ENCODE results near the gene GRM5. TPM values are rescaled to one million over a fixed set of nuclear protein-coding genes. Genes with fewer than 3 reads are reported as not detected.
"Not testable (repeated sequence)": the region's sequence is repeated elsewhere in the genome, so short reads cannot be mapped to it uniquely, and the experiment has no call there.

GRM5 gene
- total RNA-seq, 1 donor from 2014 or later = 0.42 TPM

GRCh38 chr11:89015614-89016013 is 50.2 kb downstream of the GRM5 start:
- H3K4me1 Mint-ChIP-seq = peaks cover 10% of the 10 kb centered on the region
- TF ChIP-seq CTCF (IDR thresholded peaks at IDR 0.05; ENCODE audit: unreplicated experiment) = no peak
- no peak overlapping the region for H3K27ac Mint-ChIP-seq
- H3K27me3 Mint-ChIP-seq (ENCODE audit: low read depth) = peaks cover 8% of the 10 kb centered on the region
- no peaks in the 10 kb centered on the region for H3K9me3 Mint-ChIP-seq
- H3K4me3 Mint-ChIP-seq = no peak overlapping the region
- no peak for DNase-seq (ENCODE audit: low spot score in 2 of 2, unreplicated experiment in 2 of 2)
- H3K36me3 Mint-ChIP-seq = no peaks in the 10 kb centered on the region

- H3K4me3 Mint-ChIP-seq; DNase-seq (ENCODE audit: low spot score in 2 of 2, unreplicated experiment in 2 of 2); H3K27me3 Mint-ChIP-seq (ENCODE audit: low read depth); H3K36me3 Mint-ChIP-seq; H3K9me3 Mint-ChIP-seq; H3K27ac Mint-ChIP-seq: not testable (repeated sequence)
- peaks cover 12% of the 10 kb centered on the region for H3K4me1 Mint-ChIP-seq
These were observed 64.9 kb downstream of the GRM5 start for GRCh38 chr11:89000852-89001251.

DNA sequence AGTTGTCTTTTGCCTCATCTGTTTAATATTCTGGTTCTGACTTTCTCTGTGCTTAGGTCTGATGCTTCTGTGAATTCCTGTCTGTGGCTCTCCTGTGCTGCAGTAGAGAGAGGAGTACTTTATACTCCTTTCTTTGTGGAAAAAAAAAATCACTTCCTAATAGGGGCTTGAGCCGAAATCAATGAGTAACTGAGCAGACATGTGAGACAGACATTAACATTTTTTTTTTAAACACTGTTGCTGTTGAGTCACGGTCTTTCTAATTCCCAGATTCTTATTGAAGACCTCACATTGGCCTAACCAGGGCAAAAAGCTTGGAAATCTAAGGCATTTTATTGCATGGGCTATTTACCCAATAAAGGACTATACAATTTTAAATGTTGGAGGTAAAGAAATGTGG is 86.1 kb downstream of the GRM5 start:
- Mint-ChIP-seq H3K27me3 (ENCODE audit: low read depth) (no peaks in the 10 kb centered on the region), H3K27ac (peak overlapping the region; percentile 64), H3K4me3 (no peak overlapping the region), H3K9me3 (no peaks in the 10 kb centered on the region), H3K4me1 (peaks cover 11% of the 10 kb centered on the region), H3K36me3 (no peaks in the 10 kb centered on the region)
- no peak for DNase-seq (ENCODE audit: low spot score in 2 of 2, unreplicated experiment in 2 of 2)
- TF ChIP-seq CTCF (IDR thresholded peaks at IDR 0.05; ENCODE audit: unreplicated experiment) = no peak

DNA sequence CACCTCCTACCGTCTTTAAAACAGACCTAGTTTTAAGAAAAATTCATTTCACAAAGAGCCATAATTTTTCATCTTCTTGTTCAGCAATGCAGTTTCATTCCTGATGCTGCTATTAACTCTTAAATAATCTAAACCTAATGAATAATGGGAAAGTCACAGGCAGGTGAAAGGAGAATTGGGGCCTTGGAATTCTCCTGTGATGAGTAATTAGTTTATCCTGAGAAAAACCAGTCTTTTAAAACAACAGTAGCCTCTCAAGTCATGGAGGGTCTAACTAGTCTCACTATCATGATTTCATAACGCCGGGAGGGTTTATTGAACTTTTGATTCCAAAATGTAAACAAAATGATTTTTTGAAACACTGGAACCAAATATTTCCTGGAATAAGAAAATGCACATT is 86.8 kb downstream of the GRM5 start:
- H3K36me3 Mint-ChIP-seq; H3K9me3 Mint-ChIP-seq; DNase-seq (ENCODE audit: low spot score in 2 of 2, unreplicated experiment in 2 of 2); H3K4me3 Mint-ChIP-seq; H3K27me3 Mint-ChIP-seq (ENCODE audit: low read depth): not testable (repeated sequence)
- Mint-ChIP-seq H3K27ac (peak overlapping the region; percentile 16), H3K4me1 (peaks cover 11% of the 10 kb centered on the region)

DNA sequence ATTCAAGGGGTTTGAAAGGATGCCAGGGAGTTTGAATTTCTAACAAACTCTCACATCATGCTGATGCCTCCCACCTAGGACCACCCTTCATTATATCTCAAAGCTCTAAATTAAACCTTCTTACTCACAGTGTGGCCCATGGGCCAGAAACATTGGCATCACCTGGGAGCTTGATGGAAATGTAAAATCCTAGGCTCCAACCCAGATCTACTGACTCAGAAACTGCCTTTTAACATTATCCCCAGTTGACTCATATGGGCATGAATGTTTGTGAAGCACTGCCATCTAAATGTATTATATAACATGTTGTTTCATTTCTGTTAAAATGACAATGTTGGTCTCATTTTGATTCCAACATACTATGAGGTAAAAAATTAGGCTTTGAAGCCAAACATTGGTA is 90.3 kb downstream of the GRM5 start:
- not testable (repeated sequence) for DNase-seq (ENCODE audit: low spot score in 2 of 2, unreplicated experiment in 2 of 2); H3K4me3 Mint-ChIP-seq; H3K27ac Mint-ChIP-seq; H3K27me3 Mint-ChIP-seq (ENCODE audit: low read depth); H3K36me3 Mint-ChIP-seq
- H3K4me1 Mint-ChIP-seq = peaks cover 11% of the 10 kb centered on the region
- peaks cover 14% of the 10 kb centered on the region for H3K9me3 Mint-ChIP-seq

DNA sequence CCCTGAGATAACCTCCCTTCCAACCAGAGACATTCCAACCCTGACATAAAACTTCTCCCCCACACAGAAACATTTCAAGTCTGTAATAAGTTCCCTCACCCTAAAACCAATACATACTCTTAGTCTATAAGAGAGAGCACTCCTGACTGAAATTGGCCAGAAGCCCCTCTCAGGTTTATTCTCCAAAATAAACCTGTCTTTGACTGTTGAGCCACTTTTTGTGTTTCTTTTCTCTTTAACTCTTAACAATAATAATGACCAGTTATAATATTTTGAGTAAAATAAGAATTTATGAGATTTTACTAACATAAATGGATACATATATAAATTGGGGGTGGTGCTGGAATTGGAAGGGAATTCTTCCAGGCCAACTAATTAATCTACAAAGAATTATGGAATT is 93.6 kb downstream of the GRM5 start:
- H3K4me1 Mint-ChIP-seq = no peaks in the 10 kb centered on the region
- no peak for TF ChIP-seq CTCF (IDR thresholded peaks at IDR 0.05; ENCODE audit: unreplicated experiment)
- no peak for DNase-seq (ENCODE audit: low spot score in 2 of 2, unreplicated experiment in 2 of 2)
- peaks cover 14% of the 10 kb centered on the region for H3K9me3 Mint-ChIP-seq
- no peak overlapping the region for H3K27ac Mint-ChIP-seq
- no peaks in the 10 kb centered on the region for H3K27me3 Mint-ChIP-seq (ENCODE audit: low read depth)
- no peaks in the 10 kb centered on the region for H3K36me3 Mint-ChIP-seq
- H3K4me3 Mint-ChIP-seq = no peak overlapping the region

DNA sequence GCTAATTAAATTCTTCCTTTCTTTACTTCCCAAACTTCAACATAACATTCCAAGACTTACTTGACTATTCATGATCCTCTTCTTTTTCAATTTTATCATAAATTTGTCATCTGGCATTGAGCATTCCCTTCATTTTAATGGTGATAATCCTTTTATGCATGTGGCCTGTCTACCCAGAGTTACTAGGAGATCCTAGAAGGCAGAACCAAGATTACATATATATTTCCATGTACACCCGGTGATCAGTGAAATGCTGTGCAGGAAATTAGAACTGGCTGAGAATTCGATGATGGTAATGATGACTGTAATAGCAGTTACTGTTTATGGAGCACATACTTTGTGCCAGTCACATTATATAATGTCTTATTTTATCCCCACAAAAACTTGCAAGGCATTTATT is 104.2 kb downstream of the GRM5 start:
- H3K4me1 Mint-ChIP-seq, H3K9me3 Mint-ChIP-seq: not testable (repeated sequence)

GRCh38 chr11:88959857-88960256 is 105.9 kb downstream of the GRM5 start:
- DNase-seq (ENCODE audit: low spot score in 2 of 2, unreplicated experiment in 2 of 2); H3K27ac Mint-ChIP-seq; H3K27me3 Mint-ChIP-seq (ENCODE audit: low read depth); H3K4me1 Mint-ChIP-seq; H3K4me3 Mint-ChIP-seq; H3K9me3 Mint-ChIP-seq; H3K36me3 Mint-ChIP-seq: not testable (repeated sequence)

More for the DNA sequence above, 104.2 kb downstream of the GRM5 start:
- H3K27me3 Mint-ChIP-seq (ENCODE audit: low read depth); DNase-seq (ENCODE audit: low spot score in 2 of 2, unreplicated experiment in 2 of 2); H3K36me3 Mint-ChIP-seq; H3K4me3 Mint-ChIP-seq; H3K27ac Mint-ChIP-seq: not testable (repeated sequence)

All from mesothelial cell of epicardium (in vitro differentiated cells).